Nasal cavity respiratory epithelium epithelial cell of viscerocranial mucosa (primary cell): ENCODE measurements around the gene CGB1. TPM values are rescaled to one million over a fixed set of nuclear protein-coding genes. Genes with fewer than 3 reads are reported as not detected.

Experiments used
- total RNA-seq: library from RNA; depleted of rRNA; stranded (reverse); fragments of >200 nt; gene quantifications from 2 replicates; pipeline ENCODE4 v1.2.3, GENCODE V29; 2014

CGB1 gene
- total RNA-seq, result not detected in 2 replicates

GRCh38 chr19:49036815-49037214 is at the start of gene CGB1:
Gene CGB1 (minus strand): TSS chr19:49036895. CDS start chr19:49036711, 184 bp downstream.

GRCh38 chr19:49085020-49085867 is 48.5 kb upstream of the CGB1 start, which contains the start of gene SNRNP70:
Gene SNRNP70 (plus strand): TSS chr19:49085451. CDS start chr19:49086415, 964 bp downstream.

GRCh38 chr19:49064768-49065611 is 28.3 kb upstream of the CGB1 start, which contains the start of gene NTF4:
Gene NTF4 (minus strand): TSS chr19:49064818. CDS start chr19:49061997, 2,821 bp downstream.

GRCh38 chr19:49057636-49058234 is 21.0 kb upstream of the CGB1 start, which contains the start of gene CGB7:
Gene CGB7 (minus strand): TSS chr19:49057749. CDS start chr19:49055375, 2,374 bp downstream.

GRCh38 chr19:49049011-49049410 is 12.3 kb upstream of the CGB1 start, which contains the start of gene CGB8:
Gene CGB8 (minus strand): TSS chr19:49049111. CDS start chr19:49048739, 372 bp downstream.

GRCh38 chr19:49043548-49043947 is 6.9 kb upstream of the CGB1 start, which contains the start of gene CGB5:
Gene CGB5 (plus strand): TSS chr19:49043848. CDS start chr19:49044210, 362 bp downstream.

GRCh38 chr19:49031642-49032301 is 4.9 kb downstream of the CGB1 start, which contains the start of gene CGB2:
Gene CGB2 (plus strand): TSS chr19:49031890. CDS start chr19:49032096, 206 bp downstream.

GRCh38 chr19:49024233-49024632 is 12.5 kb downstream of the CGB1 start, which contains the start of gene CGB3:
Gene CGB3 (minus strand): TSS chr19:49024333. CDS start chr19:49023971, 362 bp downstream.

GRCh38 chr19:49017041-49017665 is 19.5 kb downstream of the CGB1 start, which contains the start of gene LHB:
Gene LHB (minus strand): TSS chr19:49017091. CDS start chr19:49017081, 10 bp downstream.

GRCh38 chr19:48993175-48994034 is 43.3 kb downstream of the CGB1 start, which contains the start of the genes GYS1 and RUVBL2:
Gene GYS1 (minus strand): TSS chr19:48993309. CDS start chr19:48993112, 197 bp downstream.
Gene RUVBL2 (plus strand): TSS chr19:48993887. CDS start chr19:48993912, 25 bp downstream.

Other genes starting within 250 kb of the CGB1 start
- 21.9 and 27.1 TPM in 2 replicates for gene BCAT2, start 225.9 kb downstream of the CGB1 start, total RNA-seq
- 2.9 and 5.1 TPM in 2 replicates for gene HSD17B14, start 200.4 kb downstream of the CGB1 start, total RNA-seq
- gene PLEKHA4, start 168.3 kb downstream of the CGB1 start, total RNA-seq, result 1.0 and 4.2 TPM in 2 replicates
- 194 and 385 TPM in 2 replicates for gene PPP1R15A, start 164.5 kb downstream of the CGB1 start, total RNA-seq
- 0.34 TPM in 1 of 2 replicates, not detected in the other for gene TULP2, start 138.2 kb downstream of the CGB1 start, total RNA-seq
- gene NUCB1, start 136.6 kb downstream of the CGB1 start, total RNA-seq, result 98.8 and 207 TPM in 2 replicates
- gene DHDH, start 103.2 kb downstream of the CGB1 start, total RNA-seq, result 1.6 and 14.7 TPM in 2 replicates
- gene BAX, start 82.0 kb downstream of the CGB1 start, total RNA-seq, result 55.3 and 64.6 TPM in 2 replicates
- gene FTL, start 71.6 kb downstream of the CGB1 start, total RNA-seq, result 3,338 and 4,738 TPM in 2 replicates
- 27.7 and 52.4 TPM in 2 replicates for gene GYS1, start 43.6 kb downstream of the CGB1 start, total RNA-seq
- 140 and 155 TPM in 2 replicates for gene RUVBL2, start 43.0 kb downstream of the CGB1 start, total RNA-seq
- gene LHB, start 19.8 kb downstream of the CGB1 start, total RNA-seq, result 0.21 and 0.34 TPM in 2 replicates
- not detected in 2 replicates for gene CGB3, start 12.6 kb downstream of the CGB1 start, total RNA-seq
- not detected in 2 replicates for gene CGB2, start 5.0 kb downstream of the CGB1 start, total RNA-seq
- gene CGB5, start 7.0 kb upstream of the CGB1 start, total RNA-seq, result not detected in 2 replicates
- not detected in 2 replicates for gene CGB8, start 12.2 kb upstream of the CGB1 start, total RNA-seq
- 1.4 and 2.3 TPM in 2 replicates for gene CGB7, start 20.9 kb upstream of the CGB1 start, total RNA-seq
- 4.9 and 5.5 TPM in 2 replicates for gene NTF4, start 27.9 kb upstream of the CGB1 start, total RNA-seq
- under 0.01 TPM in 2 replicates for gene KCNA7, start 35.8 kb upstream of the CGB1 start, total RNA-seq
- 67.0 and 139 TPM in 2 replicates for gene SNRNP70, start 48.6 kb upstream of the CGB1 start, total RNA-seq
- gene LIN7B, start 77.5 kb upstream of the CGB1 start, total RNA-seq, result 3.6 and 5.1 TPM in 2 replicates
- 1.7 and 2.7 TPM in 2 replicates for gene C19orf73, start 82.2 kb upstream of the CGB1 start, total RNA-seq
- 2.5 and 3.8 TPM in 2 replicates for gene PPFIA3, start 82.6 kb upstream of the CGB1 start, total RNA-seq
- gene HRC, start 118.5 kb upstream of the CGB1 start, total RNA-seq, result under 0.01 TPM in 1 of 2 replicates, not detected in the other
- 22.2 and 28.5 TPM in 2 replicates for gene TRPM4, start 120.9 kb upstream of the CGB1 start, total RNA-seq